ENCODE data around the gene GPX5.
"Not testable (repeated sequence)": the region's sequence is repeated elsewhere in the genome, so short reads cannot be mapped to it uniquely, and the experiment has no call there.

The GPX5 gene

GRCh38 chr6:28505733-28506132 lies 19.9 kb upstream of the GPX5 start:
- TF ChIP-seq, protein P1, sequence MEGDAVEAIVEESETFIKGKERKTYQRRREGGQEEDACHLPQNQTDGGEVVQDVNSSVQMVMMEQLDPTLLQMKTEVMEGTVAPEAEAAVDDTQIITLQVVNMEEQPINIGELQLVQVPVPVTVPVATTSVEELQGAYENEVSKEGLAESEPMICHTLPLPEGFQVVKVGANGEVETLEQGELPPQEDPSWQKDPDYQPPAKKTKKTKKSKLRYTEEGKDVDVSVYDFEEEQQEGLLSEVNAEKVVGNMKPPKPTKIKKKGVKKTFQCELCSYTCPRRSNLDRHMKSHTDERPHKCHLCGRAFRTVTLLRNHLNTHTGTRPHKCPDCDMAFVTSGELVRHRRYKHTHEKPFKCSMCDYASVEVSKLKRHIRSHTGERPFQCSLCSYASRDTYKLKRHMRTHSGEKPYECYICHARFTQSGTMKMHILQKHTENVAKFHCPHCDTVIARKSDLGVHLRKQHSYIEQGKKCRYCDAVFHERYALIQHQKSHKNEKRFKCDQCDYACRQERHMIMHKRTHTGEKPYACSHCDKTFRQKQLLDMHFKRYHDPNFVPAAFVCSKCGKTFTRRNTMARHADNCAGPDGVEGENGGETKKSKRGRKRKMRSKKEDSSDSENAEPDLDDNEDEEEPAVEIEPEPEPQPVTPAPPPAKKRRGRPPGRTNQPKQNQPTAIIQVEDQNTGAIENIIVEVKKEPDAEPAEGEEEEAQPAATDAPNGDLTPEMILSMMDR (IDR thresholded peaks at IDR 0.05; ENCODE audit: extremely low read depth, missing control alignments): no peak
- no peak for DNase-seq (ENCODE audit: low spot score)

DNA sequence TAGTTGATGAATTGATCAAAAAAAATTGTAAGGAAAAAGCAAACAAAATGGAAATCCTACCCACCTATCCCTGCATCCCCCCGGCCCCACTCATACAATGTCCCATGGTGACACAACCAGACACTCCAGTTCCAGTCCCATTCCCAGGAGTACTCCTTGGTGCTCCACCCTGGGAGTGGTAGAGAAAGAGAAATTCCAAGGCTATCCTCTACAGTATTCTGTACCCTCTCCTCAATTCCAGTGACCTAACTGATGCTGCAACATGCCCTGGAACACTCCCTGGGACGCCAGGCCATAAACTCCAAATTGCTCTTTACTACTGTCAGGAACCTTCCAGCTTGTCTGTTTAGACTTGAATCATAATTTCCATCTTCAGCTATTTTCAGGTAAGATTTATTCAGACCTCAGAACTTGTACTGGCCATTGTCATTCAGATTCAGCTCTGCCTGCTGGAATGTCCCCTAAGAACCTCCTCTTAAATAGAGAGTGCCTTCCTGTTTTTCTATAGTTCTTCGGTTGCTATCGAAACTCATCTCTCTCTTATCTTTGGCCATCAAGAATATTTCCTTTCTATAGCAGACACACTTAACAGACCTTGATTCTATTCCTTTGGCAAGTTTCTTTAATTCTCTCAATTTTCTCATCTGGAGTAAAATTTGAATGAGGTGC lies 18.7 kb upstream of the GPX5 start:
- no peak for DNase-seq (ENCODE audit: low spot score)
- TF ChIP-seq, protein P1 (IDR thresholded peaks at IDR 0.05; ENCODE audit: extremely low read depth, missing control alignments): no peak

- no peak for DNase-seq (ENCODE audit: low spot score)
- TF ChIP-seq, protein P1 (IDR thresholded peaks at IDR 0.05; ENCODE audit: extremely low read depth, missing control alignments): no peak
Measured at GRCh38 chr6:28511628-28512300, 13.9 kb upstream of the GPX5 start.

- DNase-seq (ENCODE audit: low spot score): not testable (repeated sequence)
Measured at GRCh38 chr6:28512387-28512786, 13.3 kb upstream of the GPX5 start.

DNA sequence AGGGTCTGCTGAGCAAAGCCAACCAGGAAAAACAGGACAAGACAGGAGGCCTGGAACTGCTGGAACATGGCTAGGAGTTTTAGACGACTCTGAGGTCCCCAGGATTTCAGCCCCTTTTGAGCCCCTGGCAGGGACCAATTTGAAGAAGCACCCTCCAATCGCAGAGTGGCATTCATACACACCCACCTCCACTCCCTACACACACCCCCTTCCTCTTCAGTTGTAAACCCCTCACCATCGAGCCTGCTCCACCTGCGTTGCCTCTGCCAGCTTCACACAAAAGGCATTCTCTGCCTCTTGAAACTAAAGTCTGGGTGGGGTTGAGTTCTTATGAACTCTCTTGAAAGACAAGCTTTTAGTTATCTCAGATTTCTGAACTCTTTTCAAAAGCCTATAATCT lies 10.0 kb upstream of the GPX5 start, which contains the start of gene GPX6:
Gene GPX6, minus strand, starts transcription at position 118 of the 400 bp plus-strand sequence. Its CDS starts 50 bp downstream, at position 68.
- TF ChIP-seq, protein P1 (IDR thresholded peaks at IDR 0.05; ENCODE audit: extremely low read depth, missing control alignments): no peak
- DNase-seq (ENCODE audit: low spot score): no peak

GRCh38 chr6:28517964-28518363 lies 7.7 kb upstream of the GPX5 start:
- TF ChIP-seq, protein P1 (IDR thresholded peaks at IDR 0.05; ENCODE audit: extremely low read depth, missing control alignments): no peak
- no peak for DNase-seq (ENCODE audit: low spot score)

DNA sequence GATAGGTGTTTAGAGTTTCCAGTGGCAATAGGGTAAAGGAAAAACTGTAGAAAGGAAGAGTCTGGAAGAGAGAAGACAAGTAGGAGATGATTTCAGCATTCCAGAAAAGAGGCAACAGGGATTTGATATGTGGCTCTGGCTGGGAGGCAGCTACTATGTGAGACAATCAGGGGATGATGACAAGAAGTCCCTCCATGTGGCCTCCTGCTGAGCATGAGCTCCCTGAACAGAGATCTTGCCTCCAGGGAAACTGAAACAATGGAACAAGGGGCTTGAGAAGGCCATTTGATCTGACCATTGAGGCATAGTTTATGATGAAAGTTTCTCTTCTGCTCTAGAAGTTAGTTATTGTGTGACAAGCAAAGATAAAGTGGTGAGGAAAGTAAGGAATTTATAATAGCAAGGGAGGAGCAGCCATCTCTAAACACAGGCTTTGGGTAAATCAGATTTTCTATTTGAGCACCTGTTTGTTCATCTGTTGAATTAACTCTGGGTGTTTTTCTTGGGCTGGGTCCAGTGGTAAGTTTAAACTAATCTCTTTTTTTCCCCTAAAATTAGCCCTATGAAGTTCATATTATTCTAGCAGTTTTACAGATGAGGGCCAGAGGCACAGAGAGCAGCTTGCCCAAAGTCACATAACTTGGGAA lies 3.0 kb upstream of the GPX5 start:
- TF ChIP-seq, protein P1 (IDR thresholded peaks at IDR 0.05; ENCODE audit: extremely low read depth, missing control alignments): no peak
- DNase-seq (ENCODE audit: low spot score): no peak
